Spleen (tissue), 11 donors: ENCODE measurements around the gene TMEM168. TPM values are rescaled to one million over a fixed set of nuclear protein-coding genes. Genes with fewer than 3 reads are reported as not detected.

Experiments
- DNase-seq: peaks from one replicate; pipeline ENCODE4 v3.0.0-alpha.2; 2020
- H3K27ac ChIP-seq, 8 donors: fragments of 200-600 bp; sonication (generic) in 7 of 8; 1 replicate in 4 of 8; 2 replicates in 4 of 8; pipeline versions ENCODE4 v1.5.0 to v1.8.0; 2016 to 2021; ENCODE audit warnings: inconsistent platforms in 4 of 8, mild to moderate bottlenecking in 4 of 8, moderate library complexity in 1 of 8
- H3K27me3 ChIP-seq, 7 donors: fragments of 200-600 bp; sonication (generic) in 6 of 7; replicated peaks in 1 of 7; 1 replicate in 4 of 7; 2 replicates in 3 of 7; pipeline versions ENCODE4 v1.5.0 to v1.8.0; 2016 to 2021; ENCODE audit warnings: inconsistent platforms in 3 of 7, mild to moderate bottlenecking in 1 of 7
- H3K36me3 ChIP-seq, 6 donors: fragments of 200-600 bp; sonication (generic) in 5 of 6; 1 replicate in 4 of 6; 2 replicates in 2 of 6; pipeline versions ENCODE4 v1.5.0 to v1.8.0; 2016 to 2021; ENCODE audit warnings: inconsistent platforms in 2 of 6
- H3K4me1 ChIP-seq, 6 donors: fragments of 200-600 bp; sonication (generic) in 5 of 6; 1 replicate in 3 of 6; 2 replicates in 3 of 6; pipeline versions ENCODE4 v1.5.0 to v1.8.0; 2016 to 2021; ENCODE audit warnings: inconsistent platforms in 3 of 6
- H3K4me3 ChIP-seq, 8 donors: fragments of 200-600 bp; sonication (generic) in 7 of 8; 1 replicate in 4 of 8; 2 replicates in 4 of 8; pipeline versions ENCODE4 v1.5.0 to v1.8.0; 2016 to 2021; ENCODE audit warnings: inconsistent platforms in 4 of 8, mild to moderate bottlenecking in 4 of 8, moderate library complexity in 2 of 8
- H3K9me3 ChIP-seq, 8 donors: fragments of 200-600 bp; sonication (generic) in 7 of 8; 1 replicate in 4 of 8; 2 replicates in 4 of 8; pipeline versions ENCODE4 v1.5.0 to v1.8.0; 2016 to 2021; ENCODE audit warnings: inconsistent platforms in 4 of 8
- CTCF ChIP-seq, 11 experiments: fragments of 200-600 bp in 7 of 11; fragments of 450-650 bp in 4 of 11; sonication (generic) in 4 of 11; IDR thresholded peaks in 8 of 11; conservative IDR thresholded peaks in 3 of 11; 1 replicate in 7 of 11; 2 replicates in 4 of 11; pipeline versions ENCODE4 v1.4.0 to v1.8.0; 2016 to 2021; ENCODE audit warnings: antibody characterized with exemption in 11 of 11, inconsistent platforms in 4 of 11, mild to moderate bottlenecking in 1 of 11
- POLR2A ChIP-seq, 3 donors: fragments of 450-650 bp; IDR thresholded peaks; one replicate each; pipeline ENCODE4 v1.5.1; 2017; ENCODE audit warnings: antibody characterized with exemption in 3 of 3, mild to moderate bottlenecking in 1 of 3
- POLR2AphosphoS5 ChIP-seq, 3 donors: sonication (generic); formaldehyde crosslinking; IDR thresholded peaks; one replicate each; pipeline ENCODE4 v1.5.1; 2017; ENCODE audit warnings: antibody characterized with exemption in 3 of 3
- WGBS, 5 donors: extraction: QIAGEN DNeasy Blood & Tissue Kit in 3 of 5; methylation state at CpG; one replicate each; pipeline versions ENCODE4 v1.1.5 to v1.1.7; 2013 to 2018; 5-methylcytosine and 5-hydroxymethylcytosine counted together
- intact Hi-C: fragments of 100-400 bp; cut with DNase I; formaldehyde crosslinking; loops from one replicate; pipeline ENCODE4 v1.15.0; 2023; ENCODE audit warnings: low total_unique reads
- polyA plus RNA-seq, 3 donors: library from polyadenylated mRNA; stranded (reverse); fragments of 200-250 nt; gene quantifications; one replicate each; pipeline ENCODE4 v1.2.1, GENCODE V29; 2013
- total RNA-seq, 7 donors: library from RNA; depleted of rRNA in 3 of 7; stranded (reverse); fragments of >200 nt in 3 of 7; fragmentation: NEBNext Ultra II Directional in 4 of 7; extraction: Animal tissue kit (Norgen Biotek cat#: 25700) in 4 of 7; gene quantifications; one replicate each; pipeline versions ENCODE4 v1.1.0 to v1.2.1, GENCODE V29; 2016 to 2021
- donor health status: healthy with polysubstance abuse.
- donor health status: DM: no; HTN: no; CAD: no; lungs with moderate emphysema.
- donor health status: DM: no; HTN: no; CAD: no.
- donor health status: Bipolar disorder and iron deficiency.
- donor health status: healthy.
- donor health status: DM: no; HTN: no; CAD: no.
- donor health status: DM: yes; HTN: yes; CAD: no.

Gene TMEM168
- total and polyA plus RNA-seq, 10 donors, result 6.1 to 40.0 (median 21.9) TPM

DNA sequence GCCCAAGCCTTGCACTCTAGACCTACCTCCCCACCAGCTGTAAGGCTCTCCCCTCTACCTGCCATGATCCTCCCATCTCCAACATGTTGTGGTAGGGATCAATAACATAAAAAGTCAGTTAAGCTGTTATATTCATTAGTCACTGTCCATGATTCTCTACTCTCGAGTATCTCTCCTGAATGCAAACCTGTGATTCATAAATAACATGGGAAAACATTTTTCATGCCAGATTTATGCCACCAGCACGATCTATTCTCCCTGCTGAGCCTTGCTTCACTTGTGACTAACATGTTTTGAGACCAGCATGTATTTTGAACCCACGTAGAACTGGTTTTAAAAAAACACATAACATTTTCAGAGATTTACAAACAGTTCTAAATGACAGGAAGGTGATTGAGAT is 30.3 kb downstream of the TMEM168 start:
- no peak for DNase-seq
- H3K27me3 ChIP-seq, result no peaks in the 10 kb centered on the region
- intact Hi-C loops, result no loop called here
- no peak overlapping the region for H3K4me3 ChIP-seq
- H3K4me1 ChIP-seq, result peaks cover 0 to 14% (median 2%) of the 10 kb centered on the region in 6 donors
- TF ChIP-seq CTCF (IDR thresholded peaks at IDR 0.05 in 8 of 11, conservative IDR thresholded peaks at IDR 0.05 in 3 of 11) (no peak), POLR2A (IDR thresholded peaks at IDR 0.05) (no peak), POLR2AphosphoS5 (IDR thresholded peaks at IDR 0.05) (no peak)
- no peak overlapping the region for H3K27ac ChIP-seq
- no peaks in the 10 kb centered on the region for H3K9me3 ChIP-seq
- 90 to 96% (median 94%) methylated on average over 3 of the region's 3 CpGs for WGBS, 5 donors
- H3K36me3 ChIP-seq, result peaks cover 0 to 5% (median 0%) of the 10 kb centered on the region in 6 donors

GRCh38 chr7:112757337-112757736 is 32.9 kb downstream of the TMEM168 start:
- 72 to 92% (median 86%) methylated on average over 2 of the region's 2 CpGs for WGBS, 5 donors
- DNase-seq, result peak; percentile 31
- intact Hi-C loops, result no loop called here
- TF ChIP-seq POLR2A (IDR thresholded peaks at IDR 0.05), result no peak
- no peak overlapping the region for H3K4me3 ChIP-seq
- H3K27ac ChIP-seq, result no peak overlapping the region
- H3K36me3 ChIP-seq, result peaks cover 0 to 5% (median 0%) of the 10 kb centered on the region in 6 donors
- H3K9me3 ChIP-seq, result no peaks in the 10 kb centered on the region
- no peaks in the 10 kb centered on the region for H3K4me1 ChIP-seq
- H3K27me3 ChIP-seq, result no peaks in the 10 kb centered on the region

DNA sequence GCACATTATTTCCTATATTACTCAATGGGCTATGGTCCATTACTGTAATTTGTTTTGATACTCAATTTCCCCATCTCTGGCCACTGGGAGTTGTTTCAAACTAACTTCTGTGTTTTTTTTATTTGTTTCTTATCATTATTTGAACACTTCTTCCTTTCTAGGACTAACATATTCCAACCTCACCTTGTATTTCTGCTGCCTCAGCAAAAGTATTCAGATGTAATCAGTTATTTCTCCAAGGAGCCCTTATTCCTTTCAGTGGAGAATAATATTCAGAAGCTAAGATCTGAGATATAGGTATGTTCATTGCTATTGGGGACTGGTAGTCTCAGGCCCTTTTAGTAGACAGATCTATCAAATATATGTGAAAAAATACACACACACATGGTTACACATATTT is 36.9 kb downstream of the TMEM168 start:
- TF ChIP-seq POLR2AphosphoS5 (IDR thresholded peaks at IDR 0.05), result no peak
- TF ChIP-seq CTCF (IDR thresholded peaks at IDR 0.05 in 8 of 11, conservative IDR thresholded peaks at IDR 0.05 in 3 of 11), result no peak
- no peak for TF ChIP-seq POLR2A (IDR thresholded peaks at IDR 0.05)
- no peak overlapping the region for H3K27ac ChIP-seq
- intact Hi-C loops, result no loop called here
- no peaks in the 10 kb centered on the region for H3K4me1 ChIP-seq
- no peaks in the 10 kb centered on the region for H3K9me3 ChIP-seq
- no peaks in the 10 kb centered on the region for H3K27me3 ChIP-seq
- no peak overlapping the region for H3K4me3 ChIP-seq
- H3K36me3 ChIP-seq, result peaks cover 0 to 5% (median 0%) of the 10 kb centered on the region in 6 donors
- DNase-seq, result no peak

DNA sequence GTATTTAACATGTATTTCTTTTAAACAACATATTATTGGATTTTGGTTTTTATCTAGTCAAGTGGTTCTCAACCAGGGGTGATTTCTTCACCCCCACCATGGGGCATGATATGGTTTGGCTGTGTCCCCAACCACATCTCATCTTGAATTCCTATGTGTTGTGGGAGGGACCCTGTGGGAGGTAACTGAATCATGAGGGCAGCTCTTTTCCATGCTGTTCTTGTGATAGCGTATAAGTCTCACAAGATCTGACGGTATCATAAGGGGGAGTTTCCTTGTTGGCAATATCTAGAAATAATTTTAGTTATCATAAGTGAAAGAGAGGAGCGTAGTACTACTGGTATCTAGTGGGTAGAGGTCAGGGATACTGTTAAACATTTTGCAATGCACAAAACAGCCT is 37.6 kb downstream of the TMEM168 start:
- TF ChIP-seq CTCF (IDR thresholded peaks at IDR 0.05 in 8 of 11, conservative IDR thresholded peaks at IDR 0.05 in 3 of 11) (no peak), POLR2A (IDR thresholded peaks at IDR 0.05) (no peak), POLR2AphosphoS5 (IDR thresholded peaks at IDR 0.05) (no peak)
- Histone ChIP-seq H3K4me1 (no peaks in the 10 kb centered on the region), H3K27ac (no peak overlapping the region), H3K9me3 (no peaks in the 10 kb centered on the region), H3K4me3 (no peak overlapping the region), H3K36me3 (peaks cover 0 to 5% (median 0%) of the 10 kb centered on the region in 6 donors), H3K27me3 (no peaks in the 10 kb centered on the region)
- intact Hi-C loops, result no loop called here
- DNase-seq, result no peak
- 57 to 81% (median 65%) methylated on average over 3 of the region's 3 CpGs for WGBS, 5 donors

DNA sequence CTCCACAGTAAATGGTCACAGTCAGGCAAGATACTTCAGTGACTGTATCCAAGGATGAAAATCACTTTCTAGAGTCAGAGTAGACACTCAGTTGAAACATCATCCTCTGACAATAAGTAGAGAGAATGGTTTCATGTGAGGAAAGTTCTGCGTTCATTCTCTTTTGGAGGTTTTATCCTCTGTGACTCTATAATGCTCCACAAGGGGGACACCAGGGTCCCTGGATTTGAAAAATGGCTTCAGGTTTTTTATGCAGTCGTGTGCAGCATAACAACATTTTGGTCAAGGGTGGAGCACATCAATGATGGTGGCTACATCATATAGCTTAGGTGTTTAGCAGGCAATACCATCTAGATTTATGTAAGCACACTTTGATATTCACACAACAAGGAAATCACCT is 40.4 kb downstream of the TMEM168 start:
- 53 to 70% (median 63%) methylated on average over 2 of the region's 2 CpGs for WGBS, 5 donors
- H3K27ac ChIP-seq, result no peak overlapping the region
- intact Hi-C loops, result no loop called here
- no peaks in the 10 kb centered on the region for H3K36me3 ChIP-seq
- H3K4me3 ChIP-seq, result no peak overlapping the region
- H3K27me3 ChIP-seq, result no peaks in the 10 kb centered on the region
- TF ChIP-seq POLR2AphosphoS5 (IDR thresholded peaks at IDR 0.05) (no peak), POLR2A (IDR thresholded peaks at IDR 0.05) (no peak), CTCF (IDR thresholded peaks at IDR 0.05 in 8 of 11, conservative IDR thresholded peaks at IDR 0.05 in 3 of 11) (no peak)
- no peaks in the 10 kb centered on the region for H3K4me1 ChIP-seq
- no peaks in the 10 kb centered on the region for H3K9me3 ChIP-seq
- DNase-seq, result no peak
